Suprapubic skin (tissue), 4 donors: Measurements from ENCODE around the gene EDN1. TPM values are rescaled to one million over a fixed set of nuclear protein-coding genes. Genes with fewer than 3 reads are reported as not detected.

ENCODE experiments used
- DNase-seq, 2 donors: peaks; one replicate each; pipeline ENCODE4 v3.0.0-alpha.2; 2019; ENCODE audit warnings: low spot score in 2 of 2
- H3K27ac ChIP-seq: fragments of 200-600 bp; sonication (generic); one replicate; pipeline ENCODE4 v1.5.1; 2019
- H3K27me3 ChIP-seq: fragments of 200-600 bp; sonication (generic); one replicate; pipeline ENCODE4 v1.5.1; 2019
- H3K36me3 ChIP-seq: fragments of 200-600 bp; sonication (generic); one replicate; pipeline ENCODE4 v1.5.1; 2019
- H3K4me1 ChIP-seq: fragments of 200-600 bp; sonication (generic); one replicate; pipeline ENCODE4 v1.5.1; 2019
- H3K4me3 ChIP-seq: fragments of 200-600 bp; sonication (generic); one replicate; pipeline ENCODE4 v1.5.1; 2019; ENCODE audit warnings: mild to moderate bottlenecking
- H3K9me3 ChIP-seq: fragments of 200-600 bp; sonication (generic); one replicate; pipeline ENCODE4 v1.5.1; 2019
- CTCF ChIP-seq, 2 donors: fragments of 200-600 bp in 1 of 2; fragments of 450-650 bp in 1 of 2; sonication (generic) in 1 of 2; IDR thresholded peaks; one replicate each; pipeline ENCODE4 v1.5.1; 2016 to 2019; ENCODE audit warnings: antibody characterized with exemption in 2 of 2, mild to moderate bottlenecking in 1 of 2, moderate library complexity in 1 of 2
- EP300 ChIP-seq: sonication (generic); formaldehyde crosslinking; IDR thresholded peaks from one replicate; pipeline ENCODE4 v1.6.1; 2017; ENCODE audit warnings: antibody characterized with exemption
- POLR2A ChIP-seq, 2 donors: fragments of 450-650 bp; IDR thresholded peaks; one replicate each; pipeline ENCODE4 v1.6.1; 2017; ENCODE audit warnings: antibody characterized with exemption in 2 of 2, mild to moderate bottlenecking in 2 of 2, moderate library complexity in 2 of 2
- POLR2AphosphoS5 ChIP-seq, 3 donors: sonication (generic); formaldehyde crosslinking; IDR thresholded peaks; one replicate each; pipeline ENCODE4 v1.6.1; 2017; ENCODE audit warnings: antibody characterized with exemption in 3 of 3
- WGBS: methylation state at CpG from one replicate; pipeline ENCODE4 v1.1.5; 2018; 5-methylcytosine and 5-hydroxymethylcytosine counted together
- total RNA-seq, 4 donors: library from RNA; depleted of rRNA; stranded (reverse); fragments of >200 nt; gene quantifications; one replicate each; pipeline ENCODE4 v1.1.0, GENCODE V29; 2016

The EDN1 gene
- total RNA-seq, 4 donors from 2014 or later: 18.7 to 23.3 (median 20.7) TPM

GRCh38 chr6:12258191-12258590 is 32.0 kb upstream of the EDN1 start:
- Histone ChIP-seq H3K4me1 (no peaks in the 10 kb centered on the region), H3K36me3 (no peaks in the 10 kb centered on the region), H3K9me3 (no peaks in the 10 kb centered on the region), H3K27ac (no peak overlapping the region), H3K4me3 (no peak overlapping the region), H3K27me3 (no peaks in the 10 kb centered on the region)
- TF ChIP-seq EP300 (no peak), CTCF (IDR thresholded peaks at IDR 0.05) (no peak), POLR2A (IDR thresholded peaks at IDR 0.05) (no peak), POLR2AphosphoS5 (IDR thresholded peaks at IDR 0.05) (no peak)
- no peak for DNase-seq
- WGBS: 93% methylated on average over 6 of the region's 6 CpGs

DNA sequence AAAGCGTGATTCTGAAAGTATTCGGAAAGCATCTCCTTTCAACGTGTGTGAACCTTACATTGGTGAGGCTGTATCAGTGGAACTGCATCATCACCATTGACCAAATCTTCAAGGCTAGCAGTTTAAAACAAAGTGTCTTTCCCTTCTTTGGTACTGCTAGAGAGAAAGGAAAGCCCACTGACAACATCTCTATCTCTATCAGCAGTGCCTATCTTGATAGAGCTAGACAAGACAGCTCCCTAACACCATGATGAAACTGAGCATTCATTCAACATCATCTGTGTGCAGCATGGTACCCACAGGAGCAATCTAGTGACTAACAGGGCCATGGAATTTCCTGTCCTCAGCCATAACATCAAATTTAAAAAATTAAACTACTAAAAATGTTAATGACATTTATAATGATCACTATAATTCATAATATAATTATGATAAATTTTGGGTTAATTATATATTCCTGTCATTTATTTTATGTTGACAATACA is 31.5 kb upstream of the EDN1 start:
- Histone ChIP-seq H3K4me1 (no peaks in the 10 kb centered on the region), H3K27ac (no peak overlapping the region), H3K27me3 (no peaks in the 10 kb centered on the region), H3K36me3 (no peaks in the 10 kb centered on the region), H3K9me3 (no peaks in the 10 kb centered on the region), H3K4me3 (no peak overlapping the region)
- no peak for DNase-seq
- 86% methylated on average over 3 of the region's 3 CpGs for WGBS
- TF ChIP-seq CTCF (IDR thresholded peaks at IDR 0.05) (no peak), EP300 (no peak), POLR2A (IDR thresholded peaks at IDR 0.05) (no peak), POLR2AphosphoS5 (IDR thresholded peaks at IDR 0.05) (no peak)

DNA sequence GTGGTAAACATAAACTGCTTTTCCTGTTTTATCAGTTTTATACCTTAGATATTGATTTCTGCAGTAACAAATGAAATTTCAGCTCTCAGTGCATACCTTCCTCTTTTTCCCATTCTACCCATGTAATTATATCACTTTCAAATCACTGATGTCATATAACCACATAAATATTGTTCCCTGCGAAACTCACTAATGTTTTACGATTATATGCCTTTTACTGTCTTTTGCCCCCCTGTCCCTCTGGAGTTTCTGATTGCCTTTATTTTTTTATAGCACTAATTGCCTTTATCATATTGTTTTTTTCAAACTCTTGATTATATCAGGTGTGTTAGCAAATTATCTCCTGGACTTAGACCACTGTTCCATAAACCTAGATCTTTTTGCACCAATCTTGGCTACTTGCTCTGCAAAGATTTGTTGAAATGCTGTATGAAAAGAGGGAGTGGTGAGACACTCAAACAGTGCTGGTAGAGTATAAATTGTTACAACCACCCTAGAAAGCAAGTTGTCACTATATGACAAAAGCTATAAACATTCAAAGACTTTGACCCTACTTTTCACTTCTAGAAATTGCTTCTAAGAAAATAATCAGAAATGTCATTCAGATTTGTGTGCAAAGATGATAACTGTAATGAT is 29.6 kb upstream of the EDN1 start:
- WGBS: 93% methylated on average over 2 of the region's 2 CpGs

GRCh38 chr6:12261502-12261901 is 28.7 kb upstream of the EDN1 start:
- DNase-seq: no peak
- Histone ChIP-seq H3K27me3 (no peaks in the 10 kb centered on the region), H3K27ac (no peak overlapping the region), H3K36me3 (no peaks in the 10 kb centered on the region), H3K4me3 (no peak overlapping the region), H3K4me1 (no peaks in the 10 kb centered on the region), H3K9me3 (no peaks in the 10 kb centered on the region)
- WGBS: 58% methylated on average over 7 of the region's 7 CpGs
- TF ChIP-seq CTCF (IDR thresholded peaks at IDR 0.05) (no peak), EP300 (no peak), POLR2A (IDR thresholded peaks at IDR 0.05) (no peak), POLR2AphosphoS5 (IDR thresholded peaks at IDR 0.05) (no peak)

More for the DNA sequence above, 29.6 kb upstream of the EDN1 start:
- no peak overlapping the region for H3K4me3 ChIP-seq
- no peak for DNase-seq
- H3K27ac ChIP-seq: no peak overlapping the region
- TF ChIP-seq EP300 (no peak), POLR2A (IDR thresholded peaks at IDR 0.05) (no peak), CTCF (IDR thresholded peaks at IDR 0.05) (no peak), POLR2AphosphoS5 (IDR thresholded peaks at IDR 0.05) (no peak)
- no peaks in the 10 kb centered on the region for H3K27me3 ChIP-seq
- no peaks in the 10 kb centered on the region for H3K36me3 ChIP-seq
- H3K4me1 ChIP-seq: no peaks in the 10 kb centered on the region
- H3K9me3 ChIP-seq: no peaks in the 10 kb centered on the region

GRCh38 chr6:12262236-12263061 is 27.7 kb upstream of the EDN1 start:
- no peak for DNase-seq
- Histone ChIP-seq H3K36me3 (no peaks in the 10 kb centered on the region), H3K27ac (no peak overlapping the region), H3K4me3 (no peak overlapping the region), H3K4me1 (no peaks in the 10 kb centered on the region), H3K9me3 (no peaks in the 10 kb centered on the region), H3K27me3 (no peaks in the 10 kb centered on the region)
- TF ChIP-seq CTCF (IDR thresholded peaks at IDR 0.05) (no peak), EP300 (no peak), POLR2A (IDR thresholded peaks at IDR 0.05) (no peak)
- WGBS: 74% methylated on average over 13 of the region's 13 CpGs
